K562 (cell line): ENCODE results near the gene PPP1R13L. TPM values are rescaled to one million over a fixed set of nuclear protein-coding genes. Genes with fewer than 3 reads are reported as not detected.

Experiments used
- ARHGAP35 ChIP-seq: fragments of 450-650 bp; IDR thresholded peaks from 2 replicates; pipeline ENCODE4 v1.6.1; 2018; ENCODE audit not compliant: partially characterized antibody
- BCLAF1 ChIP-seq, 2 experiments: fragments of 450-650 bp in 1 of 2; IDR thresholded peaks; 2 replicates each; pipeline ENCODE4 v1.6.1; 2011 to 2017; ENCODE audit warnings: low read depth in 2 of 2, antibody characterized with exemption in 1 of 2, borderline replicate concordance in 1 of 2, low read length in 1 of 2, mild to moderate bottlenecking in 1 of 2, mixed read lengths in 1 of 2; ENCODE audit not compliant: control insufficient read depth in 1 of 2
- CBFB ChIP-seq: sonication (generic); formaldehyde crosslinking; IDR thresholded peaks from 2 replicates; pipeline ENCODE4 v1.4.0; 2020; ENCODE audit warnings: mild to moderate bottlenecking, missing genetic modification reagents
- CEBPB ChIP-seq: fragments of 450-650 bp; IDR thresholded peaks from 2 replicates; pipeline ENCODE4 v1.6.1; 2016; ENCODE audit warnings: missing genetic modification characterization, missing compliant biosample characterization
- CREB3 ChIP-seq: fragments of 450-650 bp; conservative IDR thresholded peaks from 2 replicates; pipeline ENCODE4 v1.6.1; 2016; ENCODE audit warnings: missing genetic modification characterization, low read depth, mild to moderate bottlenecking, missing compliant biosample characterization, moderate library complexity
- ELF2 ChIP-seq: fragments of 250-450 bp; sonication (Bioruptor Pico); IDR thresholded peaks from 2 replicates; pipeline ENCODE4 v1.5.0; 2021; ENCODE audit warnings: mild to moderate bottlenecking
- FOXO4 ChIP-seq: fragments of 450-650 bp; formaldehyde crosslinking; IDR thresholded peaks from 2 replicates; pipeline ENCODE4 v1.4.0; 2020; ENCODE audit warnings: mild to moderate bottlenecking, moderate library complexity
- MITF ChIP-seq: IDR thresholded peaks from 2 replicates; pipeline ENCODE4 v1.6.1; 2014; ENCODE audit warnings: antibody characterized with exemption
- PRMT5 ChIP-seq: sonication (generic); formaldehyde crosslinking; IDR thresholded peaks from 2 replicates; pipeline ENCODE4 v1.5.0; 2020; ENCODE audit warnings: missing genetic modification reagents
- RBM25 ChIP-seq: fragments of 200-400 bp; formaldehyde crosslinking; IDR thresholded peaks from 2 replicates; pipeline ENCODE4 v1.6.1; 2018; ENCODE audit warnings: low read length, low read depth, moderate library complexity; ENCODE audit not compliant: severe bottlenecking
- SIRT6 ChIP-seq: IDR thresholded peaks from one replicate; pipeline ENCODE4 v1.6.1; 2012; ENCODE audit warnings: low read depth, mild to moderate bottlenecking, control low read depth, inconsistent platforms, low read length, moderate library complexity
- TAF1 ChIP-seq: IDR thresholded peaks from 2 replicates; pipeline ENCODE4 v1.6.1; 2011; ENCODE audit warnings: mild to moderate bottlenecking, low read length, moderate library complexity; ENCODE audit not compliant: insufficient read depth, control insufficient read depth, severe bottlenecking; ENCODE audit errors: extremely low read depth
- UBTF ChIP-seq, 2 experiments: IDR thresholded peaks; 2 replicates each; pipeline ENCODE4 v1.6.1; 2012; ENCODE audit warnings: improper control_type of control experiment in 2 of 2, low read depth in 2 of 2, low read length in 2 of 2, borderline replicate concordance in 1 of 2
- ZBED1 ChIP-seq: IDR thresholded peaks from 2 replicates; pipeline ENCODE4 v1.6.1; 2014
- ZBTB1 ChIP-seq: sonication (generic); formaldehyde crosslinking; IDR thresholded peaks from 2 replicates; pipeline ENCODE4 v1.8.1; 2023; ENCODE audit warnings: missing genetic modification reagents, low read depth, mild to moderate bottlenecking, borderline replicate concordance
- ZNF436 ChIP-seq: fragments of 250-450, 450-650 bp; sonication (Bioruptor Pico); formaldehyde crosslinking; IDR thresholded peaks from 2 replicates; pipeline ENCODE4 v1.7.0; 2020; ENCODE audit warnings: mild to moderate bottlenecking
- ZNF699 ChIP-seq: fragments of 250-450 bp; sonication (Bioruptor Pico); IDR thresholded peaks from 2 replicates; pipeline ENCODE4 v1.8.0; 2021; ENCODE audit warnings: mild to moderate bottlenecking, moderate library complexity; ENCODE audit not compliant: insufficient replicate concordance
- polyA plus RNA-seq, 8 experiments: library from polyadenylated mRNA; depleted of rRNA in 4 of 8; stranded (reverse) in 5 of 8; unstranded in 3 of 8; fragments of >200 nt; fragmentation: Nextera tagmentation in 2 of 8; fragmentation: Illumina TruSeq in 1 of 8; extraction: Ambion mirVana in 2 of 8; extraction: Trizol in 1 of 8; gene quantifications; 2 replicates each; pipeline versions ENCODE4 v1.2.1 to v1.2.3, GENCODE V29; 2011 to 2014; ENCODE audit warnings: inconsistent platforms in 1 of 8, missing spikeins in 1 of 8
- total RNA-seq, 7 experiments: library from RNA; depleted of rRNA in 6 of 7; stranded (reverse); fragments of >200 nt in 6 of 7; fragmentation: Illumina TruSeq in 2 of 7; extraction: Trizol in 2 of 7; gene quantifications; 2 replicates each; pipeline versions ENCODE4 v1.2.1 to v1.2.3, GENCODE V29; 2011 to 2021; ENCODE audit warnings: low replicate concordance in 1 of 7

The PPP1R13L gene
- total and polyA plus RNA-seq, 9 of the 15 experiments (the other 6 are each of a cell fraction or from before 2014, with no cell fraction given), result 0.32 to 6.7 (median 2.0) TPM

- peak; percentile 71; the same call in 1 of the 2 replicates for TF ChIP-seq CREB3
- TF ChIP-seq MITF, result no peak
- TF ChIP-seq ZNF436, result no peak
- TF ChIP-seq ZNF699, result no peak
- no peak for TF ChIP-seq BCLAF1 (IDR thresholded peaks at IDR 0.05; ENCODE audit: borderline replicate concordance in 1 of 2, control insufficient read depth in 1 of 2, low read depth in 2 of 2, low read length in 1 of 2)
- peak; percentile 35 for TF ChIP-seq TAF1
- no peak for TF ChIP-seq ZBED1
- TF ChIP-seq ZBTB1, result 0 out of 2 replicates have a peak, but pooled peaks have one; percentile 13
- TF ChIP-seq CBFB (CRISPR knock-in tag), result no peak; the same call in 1 of the 2 replicates
- TF ChIP-seq UBTF (IDR thresholded peaks at IDR 0.05; ENCODE audit: borderline replicate concordance in 1 of 2, low read depth in 2 of 2, low read length in 2 of 2), result no peak
- no peak for TF ChIP-seq SIRT6
- no peak for TF ChIP-seq FOXO4 (CRISPR knock-in tag)
- TF ChIP-seq ARHGAP35, result no peak
- TF ChIP-seq PRMT5, result no peak
- TF ChIP-seq ELF2, result peak; percentile 45; the same call in 1 of the 2 replicates
- no peak for TF ChIP-seq RBM25
- TF ChIP-seq CEBPB (tag), result no peak
Measured at GRCh38 chr19:45405435-45406225, 761 bp upstream of the PPP1R13L start (continued).
